Keratinocyte (primary cell): ENCODE results near the gene TMEM183A.

Experiments
- CTCF ChIP-seq, 3 experiments: IDR thresholded peaks in 1 of 3; conservative IDR thresholded peaks in 1 of 3; optimal IDR thresholded peaks in 1 of 3; 2 replicates in 2 of 3; 3 replicates in 1 of 3; pipeline versions ENCODE3 to v1.5.1; 2011; ENCODE audit warnings: low read length in 3 of 3, mild to moderate bottlenecking in 3 of 3, moderate library complexity in 2 of 3, control low read depth in 1 of 3, inconsistent platforms in 1 of 3; ENCODE audit not compliant: insufficient read depth in 2 of 3; ENCODE audit errors: extremely low read depth in 1 of 3
- EZH2 ChIP-seq: IDR thresholded peaks from one replicate; pipeline ENCODE4 v1.6.1; 2012; ENCODE audit warnings: inconsistent platforms, mild to moderate bottlenecking, low read length, moderate library complexity

DNA sequence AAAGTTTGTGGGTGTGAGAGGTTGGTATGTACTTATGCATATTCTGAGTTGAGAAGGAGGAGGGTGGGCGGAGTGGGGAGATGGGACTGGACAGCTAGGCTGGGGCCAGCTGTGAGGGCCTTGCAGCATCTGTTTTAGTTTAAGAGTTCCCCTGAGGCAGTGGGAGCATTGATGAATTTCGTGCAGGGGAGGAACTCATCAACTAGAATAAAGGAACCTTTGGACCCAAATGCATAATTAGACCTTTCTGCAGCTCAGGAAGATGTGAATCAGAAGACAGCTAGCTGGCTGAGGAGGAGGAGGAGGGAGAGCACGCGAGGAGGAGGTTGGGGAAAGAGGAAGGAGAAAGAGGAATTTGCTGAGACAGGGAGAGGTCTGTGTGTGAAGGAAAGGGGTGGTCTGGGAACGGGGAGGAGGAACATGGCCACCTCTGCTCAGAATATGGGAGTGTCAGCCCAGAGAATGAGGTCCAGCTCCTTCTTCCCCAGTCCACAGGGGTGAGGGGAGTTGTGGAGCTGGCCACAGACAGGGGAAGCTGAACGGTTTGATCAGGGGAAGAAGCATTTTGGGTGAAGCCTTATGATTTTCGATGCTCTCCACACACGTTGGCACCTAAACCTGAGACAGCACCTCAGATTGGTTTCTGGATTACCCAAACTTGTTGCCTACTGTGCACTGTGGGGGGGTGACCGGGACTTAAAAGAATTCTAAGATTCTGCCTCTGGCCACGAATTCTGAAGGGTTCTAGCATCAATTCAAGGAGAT is 50.9 kb downstream of the TMEM183A start:
- TF ChIP-seq EZH2 (no peak), CTCF (optimal IDR thresholded peaks at IDR 0.05 in 1 of 3, IDR thresholded peaks at IDR 0.05 in 1 of 3, conservative IDR thresholded peaks at IDR 0.05 in 1 of 3; ENCODE audit: extremely low read depth in 1 of 3, insufficient read depth in 2 of 3, low read length in 3 of 3) (no peak)
